TTC549 (cell line): ENCODE measurements around the gene DKKL1.
A peak's percentile ranks its signal among the peaks of the same experiment; 100 is the strongest.

Experiments
- FAIRE-seq: peaks from 2 replicates; lab custom pipeline; 2012; peaks lifted over from hg19 to GRCh38; lab: Jason Lieb, UNC

The DKKL1 gene

GRCh38 chr19:49396738-49397505, 33.2 kb downstream of the DKKL1 start:
- no peak for FAIRE-seq

- FAIRE-seq = no peak
Measured at GRCh38 chr19:49398001-49398615, 34.4 kb downstream of the DKKL1 start.

GRCh38 chr19:49398931-49399330, 35.3 kb downstream of the DKKL1 start:
- FAIRE-seq = no peak

- FAIRE-seq = no peak
Measured at GRCh38 chr19:49400029-49400428, 36.4 kb downstream of the DKKL1 start.

GRCh38 chr19:49403404-49404187, 39.9 kb downstream of the DKKL1 start:
- FAIRE-seq = no peak

GRCh38 chr19:49407079-49407478, 43.4 kb downstream of the DKKL1 start:
- FAIRE-seq = no peak

- FAIRE-seq = no peak
Measured at GRCh38 chr19:49407482-49408015, 43.9 kb downstream of the DKKL1 start.

GRCh38 chr19:49408816-49409440, 45.3 kb downstream of the DKKL1 start:
- no peak for FAIRE-seq

GRCh38 chr19:49409441-49410029, 45.9 kb downstream of the DKKL1 start:
- no peak for FAIRE-seq

- no peak for FAIRE-seq
Measured at GRCh38 chr19:49411681-49412326, 48.1 kb downstream of the DKKL1 start.

GRCh38 chr19:49413348-49413747, 49.7 kb downstream of the DKKL1 start:
- FAIRE-seq = no peak

GRCh38 chr19:49414256-49414655, 50.6 kb downstream of the DKKL1 start:
- FAIRE-seq = no peak

- no peak for FAIRE-seq
Measured at GRCh38 chr19:49415102-49415809, 51.6 kb downstream of the DKKL1 start.

- FAIRE-seq = no peak
Measured at GRCh38 chr19:49415810-49416200, 52.1 kb downstream of the DKKL1 start.

- FAIRE-seq = no peak
Measured at GRCh38 chr19:49417088-49417487, 53.4 kb downstream of the DKKL1 start.

- FAIRE-seq = no peak
Measured at GRCh38 chr19:49418511-49418910, 54.8 kb downstream of the DKKL1 start.

- no peak for FAIRE-seq
Measured at GRCh38 chr19:49419173-49419572, 55.5 kb downstream of the DKKL1 start.

GRCh38 chr19:49420227-49420626, 56.5 kb downstream of the DKKL1 start:
- FAIRE-seq = no peak

GRCh38 chr19:49421039-49421877, 57.6 kb downstream of the DKKL1 start:
- FAIRE-seq = peak; percentile 81

GRCh38 chr19:49421878-49422202, 58.2 kb downstream of the DKKL1 start:
- FAIRE-seq = no peak
